DND-41 (cell line): Measurements from ENCODE around the gene GCH1.

ENCODE experiments used
- CTCF ChIP-seq: IDR thresholded peaks from 2 replicates; pipeline ENCODE4 v1.5.1; 2012; ENCODE audit warnings: borderline replicate concordance, low read length, moderate library complexity, mild to moderate bottlenecking; ENCODE audit not compliant: poor library complexity, severe bottlenecking; ENCODE audit errors: extremely low read depth
- EZH2 ChIP-seq: IDR thresholded peaks from 3 replicates; pipeline ENCODE4 v1.6.1; 2012; ENCODE audit warnings: borderline replicate concordance, low read depth, mild to moderate bottlenecking, moderate library complexity, low read length, inconsistent platforms; ENCODE audit not compliant: severe bottlenecking

GRCh38 chr14:54807428-54807827 lies 95.2 kb downstream of the GCH1 start:
- no peak for TF ChIP-seq CTCF
- no peak for TF ChIP-seq EZH2
